Activated naive CD8-positive, alpha-beta T cell (primary cell): Measurements from ENCODE around the gene NF1.
"Not testable (repeated sequence)": the region's sequence is repeated elsewhere in the genome, so short reads cannot be mapped to it uniquely, and the experiment has no call there.

Experiments used
- H3K27ac Mint-ChIP-seq: one replicate; pipeline ENCODE4 v1.8.0; 2021; ENCODE audit warnings: mixed read lengths
- H3K27me3 Mint-ChIP-seq: one replicate; pipeline ENCODE4 v1.8.0; 2021; ENCODE audit warnings: mixed read lengths
- H3K36me3 Mint-ChIP-seq: one replicate; pipeline ENCODE4 v1.8.0; 2021; ENCODE audit warnings: mixed read lengths
- H3K4me1 Mint-ChIP-seq: one replicate; pipeline ENCODE4 v1.8.0; 2021; ENCODE audit warnings: low read depth, mixed read lengths
- H3K4me3 Mint-ChIP-seq: one replicate; pipeline ENCODE4 v1.8.0; 2021; ENCODE audit warnings: mild to moderate bottlenecking, mixed read lengths
- H3K9me3 Mint-ChIP-seq: one replicate; pipeline ENCODE4 v1.8.0; 2021; ENCODE audit warnings: low read depth, mixed read lengths

NF1 gene

DNA sequence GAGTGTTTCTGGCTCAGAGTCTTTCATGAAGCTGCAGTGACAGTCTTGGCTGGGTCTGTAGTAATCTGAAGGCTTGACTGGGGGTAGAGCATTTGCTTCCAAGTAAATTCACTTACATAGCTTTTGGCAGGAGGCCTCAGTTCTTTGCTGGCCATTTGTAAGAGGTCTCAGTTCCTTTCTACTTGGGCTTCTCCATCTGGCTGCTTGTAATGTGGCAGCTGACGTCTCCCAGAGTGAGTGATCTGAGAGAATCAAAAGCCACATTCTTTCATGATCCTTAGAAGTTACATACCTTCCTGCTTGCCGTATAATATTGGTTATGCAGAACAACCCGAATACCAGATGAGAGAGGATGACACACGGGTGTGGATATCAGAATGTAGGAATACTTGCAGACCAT lies 39.8 kb downstream of the NF1 start:
- Mint-ChIP-seq H3K4me1 (no peaks in the 10 kb centered on the region), H3K9me3 (no peaks in the 10 kb centered on the region), H3K4me3 (no peak overlapping the region), H3K27me3 (no peaks in the 10 kb centered on the region), H3K36me3 (peaks cover 19% of the 10 kb centered on the region), H3K27ac (no peak overlapping the region)

DNA sequence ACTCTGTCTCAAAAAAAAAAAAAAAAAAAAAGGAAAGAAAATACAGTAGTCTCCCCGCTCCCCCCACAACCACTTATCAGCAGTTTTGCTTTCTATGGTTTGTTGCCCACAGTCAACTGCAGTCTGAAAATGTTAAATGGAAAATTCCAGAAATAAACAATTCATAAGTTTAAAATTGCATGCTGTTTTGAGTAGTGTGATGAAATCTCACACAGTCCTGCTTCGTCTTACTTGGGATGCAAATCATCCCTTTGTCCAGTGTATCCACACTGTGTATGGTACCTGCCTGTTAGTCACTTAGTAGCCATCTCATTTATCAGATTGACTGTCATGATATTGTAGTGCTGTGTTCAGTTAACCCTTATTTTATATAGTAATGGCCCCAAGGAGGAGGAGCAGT lies 41.5 kb downstream of the NF1 start:
- Mint-ChIP-seq H3K27ac (no peak overlapping the region), H3K4me3 (no peak overlapping the region), H3K36me3 (peaks cover 20% of the 10 kb centered on the region), H3K9me3 (no peaks in the 10 kb centered on the region), H3K4me1 (no peaks in the 10 kb centered on the region), H3K27me3 (no peaks in the 10 kb centered on the region)

DNA sequence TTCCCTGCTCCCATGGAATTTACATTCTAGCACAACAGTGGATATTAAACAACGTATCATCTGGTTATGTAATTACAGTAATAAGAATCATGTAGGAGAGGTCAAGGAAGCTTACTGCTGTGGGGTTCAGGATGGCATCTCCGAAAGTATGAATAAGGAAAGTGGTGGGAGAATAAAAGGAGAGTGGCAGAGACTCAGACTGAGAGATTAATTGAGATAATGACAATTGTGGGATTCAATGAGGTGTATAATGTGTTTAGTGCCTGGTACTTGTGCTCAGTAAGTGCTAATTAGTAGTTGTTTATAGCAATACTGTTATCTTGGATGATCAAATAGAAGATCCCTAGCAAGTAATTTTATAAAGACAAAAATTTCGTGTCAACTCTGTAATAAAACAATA lies 45.3 kb downstream of the NF1 start:
- H3K4me3 Mint-ChIP-seq = no peak overlapping the region
- H3K27ac Mint-ChIP-seq = no peak overlapping the region
- no peaks in the 10 kb centered on the region for H3K27me3 Mint-ChIP-seq
- no peaks in the 10 kb centered on the region for H3K4me1 Mint-ChIP-seq
- no peaks in the 10 kb centered on the region for H3K9me3 Mint-ChIP-seq
- H3K36me3 Mint-ChIP-seq = peaks cover 15% of the 10 kb centered on the region

DNA sequence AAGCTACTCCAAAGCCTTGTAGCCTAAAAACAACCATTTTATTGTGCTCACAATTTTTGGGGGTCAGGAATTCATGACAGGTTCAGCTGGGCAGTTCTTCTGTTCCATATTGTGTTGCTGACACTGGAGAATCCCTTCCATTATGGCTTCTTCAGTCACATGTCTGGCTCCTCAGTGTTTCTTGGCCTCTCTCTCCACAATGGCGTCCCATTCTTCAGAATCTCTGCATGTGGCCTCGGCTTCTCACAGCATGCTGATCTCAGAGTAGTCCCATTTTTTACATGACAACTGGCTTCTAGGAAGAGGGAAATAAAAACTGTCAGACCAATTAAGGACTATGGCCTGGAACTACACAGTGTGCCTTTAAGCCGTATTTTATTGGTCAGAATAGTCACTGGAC lies 49.7 kb downstream of the NF1 start:
- Mint-ChIP-seq H3K36me3 (peaks cover 8% of the 10 kb centered on the region), H3K27me3 (no peaks in the 10 kb centered on the region), H3K4me1 (no peaks in the 10 kb centered on the region), H3K4me3 (no peak overlapping the region), H3K9me3 (no peaks in the 10 kb centered on the region), H3K27ac (no peak overlapping the region)

DNA sequence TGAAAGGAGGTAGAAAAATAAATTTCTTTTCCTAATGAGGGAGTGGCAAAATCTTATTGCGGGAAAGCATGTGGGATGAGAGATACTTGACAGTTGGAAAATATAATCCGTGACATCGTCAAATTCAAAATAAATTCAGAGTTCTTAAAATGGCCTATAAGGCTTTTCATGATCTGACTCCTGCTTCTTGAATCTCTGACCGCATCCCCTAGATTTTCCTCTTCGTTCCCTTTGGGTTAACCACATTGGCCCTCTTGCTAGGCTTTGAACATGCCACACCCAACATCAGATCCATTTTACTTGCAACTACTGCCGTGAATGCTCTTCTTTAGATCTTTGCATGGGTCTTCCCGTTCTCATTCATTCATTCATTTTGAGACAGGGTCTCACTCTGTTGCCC lies 50.1 kb downstream of the NF1 start:
- Mint-ChIP-seq H3K9me3 (no peaks in the 10 kb centered on the region), H3K27me3 (no peaks in the 10 kb centered on the region), H3K27ac (no peak overlapping the region), H3K4me1 (no peaks in the 10 kb centered on the region), H3K4me3 (no peak overlapping the region), H3K36me3 (peaks cover 8% of the 10 kb centered on the region)

DNA sequence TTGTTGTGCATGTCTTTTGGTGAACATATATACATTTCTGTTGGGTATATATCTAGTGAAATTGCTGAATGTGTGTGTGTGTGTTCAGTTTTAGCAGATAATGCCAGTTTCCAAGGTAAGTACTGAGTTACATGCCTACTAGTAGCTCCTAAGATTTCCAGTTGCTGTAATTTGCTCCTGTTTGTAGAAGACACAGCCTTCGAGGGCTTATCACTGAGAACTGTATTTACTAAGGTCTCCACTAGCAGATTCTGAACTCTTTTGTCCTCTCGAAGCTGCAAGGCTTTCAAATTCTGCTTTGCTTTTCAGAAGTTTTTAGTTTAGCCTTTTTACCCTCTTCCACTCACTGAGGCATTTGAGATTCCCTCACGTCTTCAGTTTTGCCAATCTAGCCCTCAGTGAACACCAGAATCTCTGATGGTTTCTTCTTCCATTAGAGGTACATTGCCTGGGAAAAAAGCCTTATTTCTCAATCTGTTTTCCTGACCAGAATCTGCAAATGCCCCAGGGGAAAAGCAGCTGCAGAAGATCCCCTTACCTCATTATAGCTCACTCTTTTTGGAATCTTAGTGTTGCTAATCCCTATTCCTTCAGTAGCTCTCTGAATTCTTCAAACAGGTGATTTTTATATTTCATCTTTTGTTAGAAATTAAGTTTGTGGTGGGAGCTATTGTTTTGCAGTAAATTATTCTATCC lies 52.9 kb downstream of the NF1 start:
- Mint-ChIP-seq H3K27me3 (no peaks in the 10 kb centered on the region), H3K4me3 (no peak overlapping the region), H3K4me1 (no peaks in the 10 kb centered on the region), H3K27ac (no peak overlapping the region), H3K36me3 (peaks cover 12% of the 10 kb centered on the region), H3K9me3 (peaks cover 6% of the 10 kb centered on the region)

DNA sequence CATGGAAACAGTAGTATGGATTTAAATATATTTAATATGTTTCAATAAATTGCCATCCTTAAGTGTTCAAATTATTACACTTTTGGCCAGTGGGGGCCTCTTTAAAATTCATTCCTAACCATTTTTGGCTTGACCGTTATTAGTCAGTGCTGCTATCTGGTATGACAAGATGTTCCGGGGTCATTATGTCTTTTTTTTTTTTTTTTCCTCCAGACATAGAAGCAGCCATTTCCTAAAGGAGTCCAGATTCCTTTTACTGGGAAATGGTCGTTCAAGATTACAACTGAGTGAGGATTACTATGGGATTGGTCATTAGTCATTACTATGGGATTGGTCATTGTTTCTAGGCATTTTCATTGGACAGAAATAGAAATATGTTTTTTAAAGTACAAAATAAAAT lies 53.4 kb downstream of the NF1 start:
- H3K9me3 Mint-ChIP-seq = peaks cover 6% of the 10 kb centered on the region
- no peak overlapping the region for H3K27ac Mint-ChIP-seq
- no peaks in the 10 kb centered on the region for H3K4me1 Mint-ChIP-seq
- no peak overlapping the region for H3K4me3 Mint-ChIP-seq
- H3K27me3 Mint-ChIP-seq = no peaks in the 10 kb centered on the region
- peaks cover 15% of the 10 kb centered on the region for H3K36me3 Mint-ChIP-seq

DNA sequence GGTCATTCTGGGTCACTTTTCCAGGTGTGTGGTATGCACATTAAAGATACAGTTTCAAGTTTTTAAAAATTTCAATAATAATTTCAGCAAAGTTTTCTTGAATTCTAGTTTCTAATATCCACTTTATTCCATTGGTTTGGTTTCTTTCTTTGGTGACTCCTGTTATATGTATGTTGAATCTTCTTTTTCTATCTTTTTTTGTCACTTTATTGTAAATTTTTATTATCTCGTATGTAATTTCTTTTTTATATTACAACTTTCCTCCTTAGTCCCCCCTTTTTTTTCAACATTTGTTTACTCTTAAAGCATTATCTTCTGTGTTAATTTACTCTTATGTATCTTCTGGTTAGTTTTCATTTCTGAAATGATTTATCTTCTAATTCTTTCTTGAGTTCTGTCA lies 57.5 kb downstream of the NF1 start:
- Mint-ChIP-seq H3K36me3 (peaks cover 16% of the 10 kb centered on the region), H3K4me1 (no peaks in the 10 kb centered on the region), H3K9me3 (peaks cover 6% of the 10 kb centered on the region), H3K4me3 (no peak overlapping the region), H3K27me3 (no peaks in the 10 kb centered on the region), H3K27ac (no peak overlapping the region)

DNA sequence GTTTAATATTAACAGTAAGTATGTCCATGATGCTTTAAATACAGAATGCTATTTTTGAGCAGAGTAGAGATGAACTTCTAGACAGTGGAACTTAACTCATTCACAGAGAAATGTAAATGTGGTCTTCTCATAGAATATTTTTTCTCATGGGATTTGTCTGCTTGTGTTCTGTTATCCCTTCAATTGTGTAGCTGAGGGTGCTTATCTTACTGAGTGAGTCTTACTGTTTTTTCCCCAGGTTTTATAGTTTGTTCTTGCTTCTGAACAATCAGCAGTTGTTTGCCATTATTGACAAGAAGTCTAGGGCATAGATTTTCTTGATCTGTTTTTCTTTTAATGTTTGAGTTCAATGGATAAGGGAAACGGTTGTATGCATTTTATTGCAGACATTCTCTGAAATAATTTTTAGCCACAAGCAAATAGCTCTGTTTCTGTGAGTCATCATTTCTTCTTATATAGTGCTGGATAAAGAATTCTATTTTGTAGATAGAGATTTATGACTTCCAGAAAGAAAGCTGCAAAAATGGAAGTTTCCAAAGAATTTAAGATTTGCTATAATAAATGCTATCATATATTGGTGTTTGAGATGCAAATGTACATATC lies 60.5 kb downstream of the NF1 start:
- H3K36me3 Mint-ChIP-seq = peaks cover 18% of the 10 kb centered on the region
- H3K9me3 Mint-ChIP-seq = peaks cover 6% of the 10 kb centered on the region
- peaks cover 15% of the 10 kb centered on the region for H3K4me1 Mint-ChIP-seq
- no peaks in the 10 kb centered on the region for H3K27me3 Mint-ChIP-seq
- no peak overlapping the region for H3K4me3 Mint-ChIP-seq
- no peak overlapping the region for H3K27ac Mint-ChIP-seq

DNA sequence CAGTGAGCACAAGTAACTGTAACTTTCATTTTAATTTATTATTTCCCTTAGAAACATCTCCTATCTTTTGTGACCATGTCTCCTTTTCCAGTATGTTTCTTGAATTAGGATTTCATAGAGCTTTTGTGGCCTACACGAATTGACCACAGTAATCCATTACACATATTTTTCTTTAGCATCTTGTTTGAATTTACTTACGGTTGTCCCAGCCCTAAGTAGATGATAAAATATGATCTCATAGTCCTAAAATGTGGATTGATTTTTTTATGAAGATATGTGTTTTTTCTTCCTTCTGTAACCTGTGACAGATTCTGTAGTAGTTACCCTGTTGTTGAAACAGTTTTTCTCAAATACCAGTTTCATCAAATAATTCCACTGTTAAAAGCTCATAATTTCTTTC lies 61.5 kb downstream of the NF1 start:
- Mint-ChIP-seq H3K4me3 (no peak overlapping the region), H3K36me3 (peaks cover 18% of the 10 kb centered on the region), H3K27ac (no peak overlapping the region), H3K9me3 (peaks cover 6% of the 10 kb centered on the region), H3K4me1 (peaks cover 17% of the 10 kb centered on the region), H3K27me3 (no peaks in the 10 kb centered on the region)

DNA sequence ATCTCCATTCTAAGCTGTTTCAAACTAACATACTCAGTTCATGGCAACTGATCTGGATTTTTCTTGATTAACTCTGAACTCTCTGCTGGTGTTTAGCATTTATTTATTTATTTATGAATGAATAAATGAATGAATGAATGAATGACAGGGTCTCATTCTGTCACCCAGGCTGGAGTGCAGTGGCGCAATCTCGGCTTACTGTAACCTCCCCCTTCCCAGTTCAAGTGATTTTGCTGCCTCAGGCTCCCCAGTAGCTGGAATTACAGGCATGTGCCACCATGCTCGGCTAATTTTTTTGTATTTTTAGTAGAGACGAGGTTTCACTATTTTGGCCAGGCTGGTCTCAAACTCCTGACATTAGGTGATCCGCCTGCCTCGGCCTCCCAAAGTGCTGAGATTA lies 62.1 kb downstream of the NF1 start:
- not testable (repeated sequence) for H3K4me3 Mint-ChIP-seq

DNA sequence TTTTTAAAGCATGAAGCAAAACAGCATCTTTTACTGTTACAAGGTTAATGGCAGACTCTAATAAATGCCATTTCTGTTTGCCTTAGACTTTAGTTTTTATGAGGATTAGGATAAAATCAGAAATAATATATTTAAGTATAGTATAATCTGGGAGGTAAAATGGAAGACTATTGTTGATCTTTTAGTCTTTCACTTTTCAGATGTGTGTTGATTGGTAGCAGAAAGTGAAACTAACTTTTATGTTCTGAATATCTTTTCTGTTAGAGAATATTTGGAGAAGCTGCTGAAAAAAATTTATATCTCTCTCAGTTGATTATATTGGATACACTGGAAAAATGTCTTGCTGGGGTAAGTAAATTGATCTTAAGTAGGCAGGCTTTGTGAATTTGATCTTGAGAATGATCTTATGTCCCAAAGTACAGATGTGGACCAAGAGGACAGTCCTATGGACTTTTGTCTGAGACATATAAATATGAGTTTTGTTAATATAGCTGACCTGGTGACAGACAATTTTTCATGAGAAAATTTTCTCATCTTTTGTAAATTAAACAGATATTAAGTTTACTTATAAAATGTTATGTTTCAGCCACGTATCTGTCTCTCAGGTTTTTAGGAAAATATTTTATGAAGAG lies 64.1 kb downstream of the NF1 start:
- H3K4me1 Mint-ChIP-seq = peaks cover 17% of the 10 kb centered on the region
- peak overlapping the region; percentile 80 for H3K4me3 Mint-ChIP-seq
- no peaks in the 10 kb centered on the region for H3K27me3 Mint-ChIP-seq
- peaks cover 8% of the 10 kb centered on the region for H3K36me3 Mint-ChIP-seq
- no peaks in the 10 kb centered on the region for H3K9me3 Mint-ChIP-seq
- H3K27ac Mint-ChIP-seq = peak overlapping the region; percentile 42

More for the DNA sequence above, 62.1 kb downstream of the NF1 start:
- Mint-ChIP-seq H3K36me3 (peaks cover 18% of the 10 kb centered on the region), H3K4me1 (peaks cover 17% of the 10 kb centered on the region)
- not testable (repeated sequence) for H3K27me3 Mint-ChIP-seq, H3K9me3 Mint-ChIP-seq, H3K27ac Mint-ChIP-seq

DNA sequence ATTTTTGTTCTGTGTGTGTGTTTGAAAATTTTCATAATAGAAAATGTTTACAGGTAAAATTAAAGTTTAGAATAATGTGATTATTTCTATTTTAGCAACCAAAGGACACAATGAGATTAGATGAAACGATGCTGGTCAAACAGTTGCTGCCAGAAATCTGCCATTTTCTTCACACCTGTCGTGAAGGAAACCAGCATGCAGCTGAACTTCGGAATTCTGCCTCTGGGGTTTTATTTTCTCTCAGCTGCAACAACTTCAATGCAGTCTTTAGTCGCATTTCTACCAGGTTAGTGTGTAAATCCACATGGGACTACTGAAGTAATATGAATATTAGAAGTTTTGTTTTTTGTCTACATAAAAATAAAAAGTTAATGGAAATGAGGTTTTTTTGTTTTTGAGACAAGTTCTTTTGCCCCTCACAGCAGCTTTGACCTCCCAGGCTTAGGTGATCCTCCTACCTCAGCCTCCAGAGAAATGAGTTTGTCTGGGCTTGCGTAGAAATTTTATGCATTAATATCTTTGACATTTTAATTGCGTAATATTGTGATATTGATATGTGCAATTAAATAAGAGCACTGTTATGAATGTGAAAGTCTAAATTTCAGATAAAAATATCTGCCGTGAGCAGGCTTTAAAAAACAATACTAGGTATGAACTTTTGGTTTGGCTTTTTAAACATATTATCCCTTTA lies 68.5 kb downstream of the NF1 start:
- Mint-ChIP-seq H3K27ac (no peak overlapping the region), H3K36me3 (peaks cover 3% of the 10 kb centered on the region), H3K9me3 (no peaks in the 10 kb centered on the region), H3K4me1 (peaks cover 13% of the 10 kb centered on the region), H3K4me3 (no peak overlapping the region), H3K27me3 (no peaks in the 10 kb centered on the region)

DNA sequence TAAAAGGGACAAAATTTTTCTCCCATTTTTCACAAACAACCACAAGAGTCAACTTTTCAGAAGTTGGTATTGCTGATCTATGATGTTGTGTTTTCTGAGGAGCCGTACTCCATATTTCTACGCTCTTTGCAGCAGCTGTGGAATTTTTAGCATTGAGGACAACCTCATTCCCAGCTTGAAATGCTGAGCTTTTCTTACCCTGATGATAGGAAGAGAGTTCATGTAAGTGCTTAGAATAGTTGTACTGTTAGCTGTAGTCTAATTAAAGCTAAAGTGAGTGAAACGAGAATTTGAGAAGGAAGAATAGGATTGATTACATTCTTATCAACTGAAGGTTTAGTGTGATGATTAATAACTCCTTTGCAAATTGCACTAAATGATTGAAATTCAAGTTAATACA lies 72.3 kb downstream of the NF1 start:
- Mint-ChIP-seq H3K36me3 (peaks cover 11% of the 10 kb centered on the region), H3K4me1 (no peaks in the 10 kb centered on the region), H3K27ac (no peak overlapping the region), H3K4me3 (no peak overlapping the region), H3K9me3 (no peaks in the 10 kb centered on the region), H3K27me3 (no peaks in the 10 kb centered on the region)

DNA sequence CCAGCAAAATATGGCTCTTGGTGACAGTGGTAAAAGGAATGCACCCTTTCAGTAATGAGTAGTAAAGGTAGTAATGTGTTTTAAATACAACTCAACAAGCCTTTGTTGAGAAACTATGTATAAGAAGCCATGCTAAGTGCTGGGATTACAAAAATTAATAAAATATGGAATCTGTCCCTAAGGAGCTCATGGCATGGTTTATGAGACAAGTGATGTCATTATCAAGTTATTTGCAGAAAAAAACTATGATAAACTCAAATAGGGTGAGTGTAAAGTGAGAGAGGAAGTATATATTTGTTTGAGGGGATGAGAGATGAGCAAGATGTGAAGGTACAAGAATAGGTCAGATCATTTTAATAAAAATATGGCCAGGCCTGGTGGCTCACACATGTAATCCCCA lies 76.9 kb downstream of the NF1 start:
- H3K27ac Mint-ChIP-seq = no peak overlapping the region
- H3K27me3 Mint-ChIP-seq = no peaks in the 10 kb centered on the region
- no peak overlapping the region for H3K4me3 Mint-ChIP-seq
- H3K36me3 Mint-ChIP-seq = peaks cover 15% of the 10 kb centered on the region
- H3K4me1 Mint-ChIP-seq = no peaks in the 10 kb centered on the region
- no peaks in the 10 kb centered on the region for H3K9me3 Mint-ChIP-seq
